NCI-H2107 (cell line): ENCODE results near the gene GPR39.

Source experiments
- DNase-seq: peaks from one replicate; lab custom pipeline; 2025; lab: John Stamatoyannopoulos, UW

The GPR39 gene

DNA sequence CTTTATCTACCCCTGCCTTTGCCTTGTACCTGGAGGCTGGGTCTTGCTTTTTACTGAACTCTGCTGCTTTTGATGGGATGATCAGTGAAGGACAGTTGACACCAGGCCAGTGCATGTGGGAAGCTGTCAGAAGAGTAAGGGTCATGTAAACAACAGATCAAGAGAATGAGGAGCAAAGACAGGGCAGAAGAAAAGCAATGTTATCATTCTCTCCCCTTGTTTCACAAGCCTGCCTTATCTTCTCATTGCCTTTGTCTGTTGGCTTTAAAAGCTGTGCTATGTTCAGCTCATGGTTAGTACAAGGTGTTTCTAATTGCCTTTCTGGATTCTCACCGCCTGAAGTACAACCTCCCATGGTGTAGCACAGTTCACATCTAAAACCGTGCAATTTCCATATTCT is 225.8 kb downstream of the GPR39 start:
- DNase-seq, result no peak

DNA sequence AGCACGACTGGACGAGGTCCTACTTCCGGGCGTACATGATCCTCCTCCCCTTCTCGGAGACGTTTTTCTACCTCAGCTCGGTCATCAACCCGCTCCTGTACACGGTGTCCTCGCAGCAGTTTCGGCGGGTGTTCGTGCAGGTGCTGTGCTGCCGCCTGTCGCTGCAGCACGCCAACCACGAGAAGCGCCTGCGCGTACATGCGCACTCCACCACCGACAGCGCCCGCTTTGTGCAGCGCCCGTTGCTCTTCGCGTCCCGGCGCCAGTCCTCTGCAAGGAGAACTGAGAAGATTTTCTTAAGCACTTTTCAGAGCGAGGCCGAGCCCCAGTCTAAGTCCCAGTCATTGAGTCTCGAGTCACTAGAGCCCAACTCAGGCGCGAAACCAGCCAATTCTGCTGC is 228.6 kb downstream of the GPR39 start:
- no peak for DNase-seq

DNA sequence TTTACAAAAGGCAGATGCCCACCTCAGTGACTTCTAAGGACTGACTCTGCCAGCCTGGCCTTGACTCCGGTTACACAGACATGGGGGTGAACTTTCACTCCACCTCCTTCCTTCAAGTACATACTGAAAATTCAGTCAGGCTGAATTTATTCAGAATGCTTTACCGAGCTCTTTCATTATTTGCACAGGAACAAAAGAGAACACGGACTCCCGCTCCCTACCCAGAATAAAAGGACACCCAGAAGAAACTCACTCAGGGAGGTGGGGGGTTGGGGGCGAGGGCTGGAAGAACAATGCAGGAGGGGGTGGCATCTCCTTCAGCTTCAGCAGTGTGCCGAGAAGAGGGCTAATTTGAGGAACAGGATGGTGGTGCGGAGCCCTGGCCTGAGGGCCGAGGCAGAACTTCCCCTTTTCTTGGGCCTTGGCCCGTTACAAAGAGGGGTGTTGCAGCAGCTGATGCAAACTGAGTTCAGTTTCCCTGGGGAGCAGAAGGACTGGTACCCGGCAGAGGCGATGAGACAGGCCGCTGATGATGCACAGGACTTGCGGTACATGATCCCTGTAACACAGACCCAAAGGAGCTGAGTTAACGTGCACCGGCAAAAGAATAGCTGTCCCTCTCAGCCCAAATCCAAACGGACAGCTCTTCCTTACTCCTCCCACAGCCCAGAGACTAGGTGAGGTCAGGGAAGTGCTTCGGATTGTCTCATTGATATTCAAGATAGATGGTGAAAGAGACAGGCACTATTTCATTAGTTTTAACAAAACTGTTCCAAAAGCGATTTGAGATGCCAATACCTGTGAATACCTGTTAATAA is 229.3 kb downstream of the GPR39 start:
- no peak for DNase-seq

DNA sequence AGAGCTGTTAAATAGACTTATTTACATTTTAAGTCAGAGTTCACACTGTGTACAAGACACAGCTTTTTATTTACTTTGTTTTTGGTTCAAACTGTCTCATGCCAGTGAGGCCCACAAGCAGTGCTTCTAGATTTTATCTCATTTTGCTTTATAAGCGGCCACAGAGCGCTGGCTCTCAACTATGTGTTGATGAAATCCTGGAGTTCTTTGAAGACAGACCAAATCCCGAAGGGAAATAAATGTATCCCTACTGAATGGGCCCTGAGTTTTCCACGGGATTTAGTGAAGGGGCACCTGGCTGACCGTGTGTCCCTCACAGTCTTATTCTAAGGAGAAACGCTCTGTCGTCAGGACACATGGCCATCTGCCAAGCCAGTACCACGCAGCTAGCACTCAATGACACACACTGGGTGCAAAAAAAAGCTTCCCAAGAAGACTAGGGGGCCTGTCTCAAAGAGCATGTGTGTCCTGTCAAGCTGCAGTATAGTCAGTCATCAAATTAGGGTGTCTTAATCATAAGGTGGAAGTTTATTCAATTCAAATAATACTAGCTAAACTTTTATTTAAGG is 230.0 kb downstream of the GPR39 start:
- DNase-seq, result no peak

DNA sequence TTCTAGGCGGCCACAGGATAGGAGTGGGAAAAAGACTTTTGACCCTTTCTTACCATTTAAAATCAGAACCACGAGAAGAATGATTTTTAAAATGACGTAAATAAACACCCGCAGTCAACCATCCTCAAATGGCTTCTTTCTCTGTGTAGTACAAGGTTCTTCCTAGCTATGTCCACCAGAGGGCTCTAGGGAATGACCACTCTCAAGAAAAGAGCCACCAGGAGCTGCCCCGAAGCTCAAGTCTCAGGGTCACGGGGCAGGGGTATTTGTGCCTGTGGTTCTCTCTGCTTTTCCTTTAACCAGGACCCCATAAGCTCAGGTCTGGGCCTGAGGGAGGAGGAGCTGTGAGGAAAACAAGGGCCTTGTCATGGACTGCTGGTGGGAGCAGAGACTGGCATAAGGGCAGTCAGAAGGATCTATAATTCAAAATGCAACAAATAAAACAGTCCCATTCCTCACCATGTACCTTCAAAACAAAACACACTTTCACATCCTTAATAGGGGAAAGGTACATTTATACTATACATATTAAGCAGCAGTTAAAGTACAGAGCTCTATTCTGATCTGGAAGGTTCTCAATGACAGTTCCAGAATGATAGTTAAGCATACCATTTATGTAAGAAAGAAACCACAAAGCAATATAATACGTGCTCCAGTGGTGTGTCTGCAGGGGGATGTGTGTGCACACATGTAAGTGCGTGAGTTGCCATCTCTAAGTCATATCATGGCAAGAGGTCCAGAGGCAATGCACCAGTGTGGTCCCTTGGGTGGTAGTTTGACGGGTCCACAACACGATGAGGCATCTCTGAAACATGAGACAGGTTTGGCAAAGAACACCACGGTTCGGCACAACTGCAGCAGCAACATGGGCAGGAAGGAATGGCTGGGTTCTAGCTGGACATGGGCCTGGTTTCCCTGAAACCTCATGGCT is 234.8 kb downstream of the GPR39 start:
- no peak for DNase-seq

DNA sequence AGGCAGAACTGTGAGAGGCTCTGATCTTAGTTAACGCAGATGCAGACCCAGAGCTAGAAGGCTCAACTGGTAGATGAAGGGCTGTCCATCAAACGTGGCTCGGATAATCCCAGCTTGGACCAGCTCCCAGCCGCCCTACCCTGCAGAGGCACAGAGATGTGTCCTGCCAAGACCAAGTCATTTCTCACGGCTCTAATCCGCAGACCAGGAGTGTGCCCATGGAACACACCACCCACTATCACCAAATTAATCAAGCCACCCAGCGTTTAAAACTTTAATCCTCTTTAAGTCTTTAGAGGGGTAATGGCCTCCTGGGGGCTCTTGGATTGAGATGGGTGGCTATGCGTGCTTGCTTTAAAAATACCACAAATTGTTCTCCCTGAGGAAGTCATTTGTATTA is 235.9 kb downstream of the GPR39 start:
- DNase-seq, result no peak

- no peak for DNase-seq
Observed at GRCh38 chr2:132654335-132654734, 237.7 kb downstream of the GPR39 start.

GRCh38 chr2:132654968-132655367 is 238.4 kb downstream of the GPR39 start:
- no peak for DNase-seq

GRCh38 chr2:132656266-132656975 is 239.8 kb downstream of the GPR39 start:
- no peak for DNase-seq

DNA sequence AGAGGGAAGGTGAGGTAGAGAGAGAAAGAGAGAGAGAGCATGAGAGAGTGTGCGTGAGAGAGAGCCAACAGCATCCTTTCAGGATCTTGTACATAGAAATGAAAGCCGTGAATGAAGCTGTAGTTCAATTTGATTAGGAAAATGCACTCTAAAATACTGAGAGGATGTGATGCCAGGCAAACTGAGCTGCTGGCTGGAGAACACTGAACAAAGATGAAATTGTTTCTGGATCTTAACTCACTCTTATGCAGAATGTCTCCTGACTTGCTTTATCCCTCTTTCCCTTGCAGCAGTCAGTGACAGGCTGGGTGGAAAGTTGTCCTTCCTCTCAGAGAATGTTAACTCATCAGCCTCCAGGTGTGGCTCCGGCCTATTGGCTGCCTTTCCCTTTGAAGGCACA is 242.7 kb downstream of the GPR39 start:
- no peak for DNase-seq

DNA sequence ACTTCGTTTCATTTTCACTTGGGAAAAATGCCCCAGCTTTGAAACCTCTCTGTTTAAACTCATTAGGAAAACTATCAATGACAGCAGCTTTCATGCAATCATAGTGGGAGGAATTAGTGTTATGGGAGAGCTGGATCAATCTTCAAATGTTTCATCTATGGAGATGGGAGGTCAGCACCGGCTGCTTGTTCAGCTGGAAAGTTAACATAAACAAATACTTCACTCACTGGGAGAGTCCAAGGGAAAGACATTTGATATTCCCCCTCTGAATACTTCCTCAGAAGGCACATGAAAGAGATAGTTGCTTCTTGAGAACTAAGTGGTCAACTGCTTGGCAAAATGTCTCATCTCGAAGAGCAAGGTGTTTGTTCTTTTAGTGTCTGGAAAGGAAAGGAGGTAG is 246.1 kb downstream of the GPR39 start:
- no peak for DNase-seq

DNA sequence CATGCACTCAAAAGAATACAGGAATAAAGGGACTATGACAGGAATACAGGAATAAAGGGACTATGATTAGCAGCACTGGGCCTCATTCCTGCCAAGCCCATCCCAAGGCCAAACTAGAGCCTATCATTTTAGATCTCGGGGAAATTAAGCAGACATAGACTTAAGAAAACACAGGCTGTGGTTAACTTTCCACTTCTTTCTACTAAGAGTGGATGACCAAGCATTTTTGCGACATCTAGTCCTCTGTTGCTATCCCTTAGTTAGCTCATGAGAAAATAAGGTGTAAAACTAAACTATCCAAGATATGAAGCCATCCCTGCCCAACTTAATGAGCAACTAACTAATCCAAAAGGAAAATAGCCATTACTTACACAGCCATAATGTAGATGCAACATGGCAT is 247.5 kb downstream of the GPR39 start:
- no peak for DNase-seq

- DNase-seq, result no peak
Observed at GRCh38 chr2:132665401-132666140, 249.0 kb downstream of the GPR39 start.

GRCh38 chr2:132667706-132668105 is 251.1 kb downstream of the GPR39 start:
- DNase-seq, result no peak

DNA sequence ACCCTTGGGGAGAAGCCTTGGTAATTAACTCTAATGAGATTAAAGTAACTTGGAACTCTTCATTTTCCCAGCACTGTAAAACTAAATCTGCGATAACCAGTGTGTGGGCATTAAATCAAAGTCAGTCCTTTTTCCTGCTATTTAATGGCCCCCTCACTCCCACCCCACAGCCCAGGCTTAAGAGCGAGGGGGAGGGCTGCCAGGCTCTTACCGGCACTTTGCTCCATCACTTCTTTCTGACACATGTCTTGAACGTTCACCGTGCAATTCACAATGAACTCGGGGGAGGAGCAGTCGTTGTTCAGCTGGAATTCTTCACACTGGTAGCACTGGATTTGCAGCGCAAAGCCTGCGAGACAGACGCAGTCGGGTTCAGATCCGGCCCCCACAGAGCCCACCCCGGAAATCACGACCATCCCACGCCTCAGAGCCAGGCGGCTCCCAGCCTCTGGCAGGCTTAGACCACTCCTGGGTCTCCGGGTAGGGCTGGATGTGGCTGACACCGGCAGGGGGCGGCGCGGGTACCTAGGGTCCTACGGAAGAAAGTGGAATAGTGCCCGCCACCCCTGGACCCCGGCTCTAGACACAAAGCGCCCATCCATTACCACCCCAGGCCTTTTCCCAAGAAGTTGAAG is 251.7 kb downstream of the GPR39 start:
- no peak for DNase-seq

DNA sequence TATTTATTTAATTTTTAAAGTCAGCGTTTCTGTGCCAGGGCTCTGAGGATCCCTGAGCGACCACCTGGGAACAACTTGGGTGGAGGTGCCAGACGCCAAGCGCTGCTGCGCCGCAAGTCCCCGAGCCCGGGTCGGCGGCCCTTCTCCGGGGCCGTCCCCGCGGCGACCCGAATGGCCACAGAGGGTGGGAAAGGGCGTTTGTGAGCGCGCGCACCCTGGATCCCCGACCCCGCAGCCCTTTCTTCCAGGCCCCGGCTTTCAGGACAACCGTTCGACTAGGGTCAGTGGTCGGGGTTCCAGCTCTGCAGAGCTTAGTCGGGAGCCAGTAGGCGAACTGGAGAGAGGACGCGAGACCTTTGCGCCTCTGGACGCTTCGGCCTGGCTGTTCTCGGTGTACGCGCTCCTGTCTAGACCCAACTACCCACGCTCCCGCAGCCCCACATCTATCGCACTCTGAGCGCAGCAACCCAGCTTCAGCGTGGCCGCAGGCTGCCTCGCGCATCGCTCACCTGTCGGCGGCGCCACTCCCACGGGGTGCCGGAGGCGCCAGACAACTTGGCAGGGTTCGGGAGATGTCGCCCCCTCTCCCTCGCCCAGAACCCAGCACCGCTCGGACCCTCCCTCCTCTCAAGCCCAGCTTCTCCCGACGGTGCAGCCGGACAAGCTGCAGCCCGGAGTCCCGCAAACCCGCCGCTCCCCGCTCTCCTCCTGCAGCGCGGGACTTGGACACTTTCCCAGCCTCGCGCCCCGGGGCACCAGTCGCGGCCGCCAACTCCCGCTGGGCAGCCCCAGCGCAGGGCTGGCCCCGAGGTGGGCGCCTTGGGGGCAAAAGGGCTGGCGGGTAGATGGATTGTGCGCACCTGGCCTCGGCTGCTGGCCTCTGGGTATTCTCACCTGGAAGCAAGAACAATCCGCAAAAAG is 252.6 kb downstream of the GPR39 start:
- DNase-seq, result no peak

DNA sequence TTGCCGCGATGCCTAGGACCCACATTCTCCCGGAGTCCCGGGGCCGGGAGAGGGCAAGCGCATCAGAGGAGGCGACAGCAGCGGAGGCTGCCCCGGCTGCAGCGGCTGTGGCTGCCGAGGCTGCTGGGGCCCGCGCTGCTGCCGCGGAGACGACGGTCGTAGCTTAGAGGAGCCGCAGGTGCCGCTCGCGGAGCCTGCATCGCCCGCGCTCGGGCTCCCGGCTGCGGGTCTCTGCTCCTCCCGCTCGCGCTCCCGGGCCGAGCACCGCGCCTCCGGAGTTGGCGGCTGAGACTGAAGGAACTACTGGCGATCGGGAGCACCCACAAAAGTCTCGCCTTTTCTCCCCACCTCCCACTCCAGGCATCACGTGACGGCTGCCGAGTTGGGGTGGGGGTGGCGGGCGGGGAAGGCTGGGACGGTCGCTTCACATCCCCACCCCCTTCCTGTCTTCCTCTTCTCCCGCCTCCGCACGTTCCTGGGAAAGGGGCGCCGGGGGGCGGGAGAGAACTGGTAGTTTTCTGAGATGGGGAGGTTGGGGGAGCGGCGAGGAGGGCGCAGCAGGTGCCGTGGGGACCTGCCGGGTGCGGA is 253.4 kb downstream of the GPR39 start, which contains the start of gene LYPD1:
Gene LYPD1 (minus strand): TSS at position 298 of the 588 bp plus-strand sequence. CDS start 273 bp downstream, at position 25.
- peak; percentile 4 for DNase-seq

- DNase-seq, result no peak
Observed at GRCh38 chr2:132670496-132671150, 254.0 kb downstream of the GPR39 start.
